Panc1 (cell line): ENCODE data around the gene MEA1. TPM values are rescaled to one million over a fixed set of nuclear protein-coding genes. Genes with fewer than 3 reads are reported as not detected.

ENCODE experiments used
- ATAC-seq: fragments of 200-7000 bp; cut with Tn5 transposase; 2 replicates; pipeline ENCODE4 v1.9.1; 2020; ENCODE audit warnings: mild to moderate bottlenecking, moderate library complexity
- BruUV-seq: library from RNA; stranded (reverse); fragments of 400-500 nt; replicated peaks from 2 replicates; lab custom pipeline; 2021; lab: Mats Ljungman, UMichigan
- CTCF ChIA-PET: fragments of 300-600 bp; sonication (Branson Sonifier 250); formaldehyde crosslinking; loops from one replicate; lab custom pipeline; 2022; ENCODE audit warnings: antibody characterized with exemption; lab: Charles Lee
- POLR2A ChIA-PET: fragments of 300-600 bp; sonication (Branson Sonifier 250); formaldehyde crosslinking; loops from one replicate; lab custom pipeline; 2022; ENCODE audit warnings: antibody characterized with exemption; lab: Charles Lee
- DNase-seq: peaks from one replicate; pipeline ENCODE4 v3.0.0-alpha.2; 2010; ENCODE audit warnings: low read depth, low spot score
- H3K27ac ChIP-seq: 2 replicates; pipeline ENCODE4 v1.5.1; 2011; ENCODE audit warnings: mild to moderate bottlenecking, low read length, inconsistent platforms
- H3K27me3 ChIP-seq: fragments of 200-500 bp; sonication (Bioruptor generic); 2 replicates; pipeline ENCODE4 v1.6.0; 2014; ENCODE audit warnings: low read length, inconsistent platforms; ENCODE audit not compliant: control insufficient read depth, insufficient read depth
- H3K36me3 ChIP-seq: fragments of 200-500 bp; sonication (Bioruptor generic); 2 replicates; pipeline ENCODE4 v1.5.1; 2014; ENCODE audit warnings: inconsistent platforms, mild to moderate bottlenecking, low read length, moderate library complexity; ENCODE audit not compliant: control insufficient read depth, insufficient read depth
- H3K4me1 ChIP-seq: 2 replicates; pipeline ENCODE4 v1.5.1; 2011; ENCODE audit warnings: inconsistent platforms, mild to moderate bottlenecking, low read length, moderate library complexity; ENCODE audit not compliant: control insufficient read depth, insufficient read depth
- H3K4me3 ChIP-seq, 2 experiments: 2 replicates each; pipeline ENCODE4 v1.5.1; 2011 to 2012; ENCODE audit warnings: low read depth in 2 of 2, low read length in 2 of 2, mild to moderate bottlenecking in 2 of 2, inconsistent platforms in 1 of 2, moderate library complexity in 1 of 2
- H3K9me3 ChIP-seq: fragments of 200-500 bp; sonication (Bioruptor generic); 2 replicates; pipeline ENCODE4 v1.5.1; 2014; ENCODE audit warnings: low read depth, mild to moderate bottlenecking, inconsistent platforms, low read length, moderate library complexity; ENCODE audit not compliant: control insufficient read depth, insufficient read depth
- CTCF ChIP-seq: fragments of 450-650 bp; IDR thresholded peaks from 2 replicates; pipeline ENCODE4 v1.5.1; 2017; ENCODE audit warnings: mild to moderate bottlenecking
- POLR2AphosphoS5 ChIP-seq: IDR thresholded peaks from 2 replicates; pipeline ENCODE4 v1.6.1; 2012; ENCODE audit warnings: mild to moderate bottlenecking, low read depth, low read length, moderate library complexity
- SIN3A ChIP-seq: IDR thresholded peaks from 2 replicates; pipeline ENCODE4 v1.6.1; 2012; ENCODE audit warnings: low read depth, mild to moderate bottlenecking, low read length, moderate library complexity, borderline replicate concordance; ENCODE audit not compliant: insufficient read depth
- TCF7L2 ChIP-seq: IDR thresholded peaks from 2 replicates; pipeline ENCODE4 v1.6.1; 2011; ENCODE audit warnings: mild to moderate bottlenecking, low read depth, low read length, inconsistent platforms
- in situ Hi-C: cut with HindIII; loops from 2 replicates; pipeline ENCODE4 v1.10.0; 2016; ENCODE audit warnings: low sequenced_read_pairs, low pct_unique_long_range_greater_than_20kb
- intact Hi-C: fragments of 100-400 bp; cut with micrococcal nuclease; formaldehyde crosslinking; loops from one replicate; pipeline ENCODE4 v1.10.0; 2022; ENCODE audit not compliant: unreplicated experiment
- total RNA-seq: library from RNA; stranded (reverse); gene quantifications from one replicate; pipeline ENCODE4 v1.2.1, GENCODE V29; 2021; ENCODE audit not compliant: unreplicated experiment
- TF ChIP-seq, protein P1 (sequence below), 2 experiments: IDR thresholded peaks; 2 replicates each; pipeline ENCODE4 v1.6.1; 2011 to 2012; ENCODE audit warnings: low read depth in 2 of 2, control low read depth in 1 of 2, low read length in 1 of 2, mild to moderate bottlenecking in 1 of 2, moderate library complexity in 1 of 2; ENCODE audit not compliant: insufficient read depth in 1 of 2

The MEA1 gene
- total RNA-seq, 1 experiment from 2014 or later: 111 TPM

DNA sequence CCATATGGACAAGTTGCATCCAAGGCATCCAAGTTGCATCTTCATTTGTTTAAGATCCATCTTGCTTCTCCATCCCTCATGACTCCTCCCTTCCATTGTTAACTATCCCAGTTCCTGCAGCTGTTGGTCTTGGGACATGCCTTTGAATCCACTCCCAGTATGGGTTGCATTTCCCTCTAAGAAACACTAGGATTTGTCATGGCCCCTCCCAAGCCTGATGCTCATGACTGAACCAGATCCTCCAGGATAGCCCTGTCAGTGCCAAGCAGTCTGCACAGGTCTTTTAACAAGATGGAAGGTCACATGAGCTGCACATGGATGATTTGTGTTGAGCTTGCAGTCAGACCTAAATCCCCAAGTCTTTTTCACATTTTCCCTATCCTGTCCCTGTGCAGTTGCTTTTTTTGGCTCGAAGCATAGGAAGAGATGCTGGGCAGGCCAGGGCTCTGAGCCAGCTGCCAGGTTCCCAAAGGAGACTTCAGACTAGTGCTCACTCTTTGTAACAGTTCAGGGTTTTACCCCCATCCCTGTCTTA is 25.2 kb downstream of the MEA1 start:
- DNase-seq: no peak
- CTCF ChIA-PET: no interaction called here
- POLR2A ChIA-PET: interaction anchor here (1.1 kb wide), 1 partner anchor 25 kb away, joined by 3 read pairs; the partner anchor contains the start of gene MEA1
- Histone ChIP-seq H3K4me1 (peaks cover 6% of the 10 kb centered on the region; the same call in 1 of the 2 replicates), H3K27ac (no peak overlapping the region), H3K9me3 (no peaks in the 10 kb centered on the region), H3K4me3 (no peak overlapping the region), H3K27me3 (no peaks in the 10 kb centered on the region), H3K36me3 (peaks cover 3% of the 10 kb centered on the region)
- no peak for ATAC-seq
- BruUV-seq: no TSS peak
- in situ Hi-C loops (no loop called here), intact Hi-C loops (no loop called here)
- TF ChIP-seq POLR2AphosphoS5 (no peak), SIN3A (no peak), TCF7L2 (no peak), CTCF (no peak)
- TF ChIP-seq, protein P1, sequence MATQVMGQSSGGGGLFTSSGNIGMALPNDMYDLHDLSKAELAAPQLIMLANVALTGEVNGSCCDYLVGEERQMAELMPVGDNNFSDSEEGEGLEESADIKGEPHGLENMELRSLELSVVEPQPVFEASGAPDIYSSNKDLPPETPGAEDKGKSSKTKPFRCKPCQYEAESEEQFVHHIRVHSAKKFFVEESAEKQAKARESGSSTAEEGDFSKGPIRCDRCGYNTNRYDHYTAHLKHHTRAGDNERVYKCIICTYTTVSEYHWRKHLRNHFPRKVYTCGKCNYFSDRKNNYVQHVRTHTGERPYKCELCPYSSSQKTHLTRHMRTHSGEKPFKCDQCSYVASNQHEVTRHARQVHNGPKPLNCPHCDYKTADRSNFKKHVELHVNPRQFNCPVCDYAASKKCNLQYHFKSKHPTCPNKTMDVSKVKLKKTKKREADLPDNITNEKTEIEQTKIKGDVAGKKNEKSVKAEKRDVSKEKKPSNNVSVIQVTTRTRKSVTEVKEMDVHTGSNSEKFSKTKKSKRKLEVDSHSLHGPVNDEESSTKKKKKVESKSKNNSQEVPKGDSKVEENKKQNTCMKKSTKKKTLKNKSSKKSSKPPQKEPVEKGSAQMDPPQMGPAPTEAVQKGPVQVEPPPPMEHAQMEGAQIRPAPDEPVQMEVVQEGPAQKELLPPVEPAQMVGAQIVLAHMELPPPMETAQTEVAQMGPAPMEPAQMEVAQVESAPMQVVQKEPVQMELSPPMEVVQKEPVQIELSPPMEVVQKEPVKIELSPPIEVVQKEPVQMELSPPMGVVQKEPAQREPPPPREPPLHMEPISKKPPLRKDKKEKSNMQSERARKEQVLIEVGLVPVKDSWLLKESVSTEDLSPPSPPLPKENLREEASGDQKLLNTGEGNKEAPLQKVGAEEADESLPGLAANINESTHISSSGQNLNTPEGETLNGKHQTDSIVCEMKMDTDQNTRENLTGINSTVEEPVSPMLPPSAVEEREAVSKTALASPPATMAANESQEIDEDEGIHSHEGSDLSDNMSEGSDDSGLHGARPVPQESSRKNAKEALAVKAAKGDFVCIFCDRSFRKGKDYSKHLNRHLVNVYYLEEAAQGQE (IDR thresholded peaks at IDR 0.05; ENCODE audit: insufficient read depth in 1 of 2, low read depth in 2 of 2, low read length in 1 of 2): no peak

DNA sequence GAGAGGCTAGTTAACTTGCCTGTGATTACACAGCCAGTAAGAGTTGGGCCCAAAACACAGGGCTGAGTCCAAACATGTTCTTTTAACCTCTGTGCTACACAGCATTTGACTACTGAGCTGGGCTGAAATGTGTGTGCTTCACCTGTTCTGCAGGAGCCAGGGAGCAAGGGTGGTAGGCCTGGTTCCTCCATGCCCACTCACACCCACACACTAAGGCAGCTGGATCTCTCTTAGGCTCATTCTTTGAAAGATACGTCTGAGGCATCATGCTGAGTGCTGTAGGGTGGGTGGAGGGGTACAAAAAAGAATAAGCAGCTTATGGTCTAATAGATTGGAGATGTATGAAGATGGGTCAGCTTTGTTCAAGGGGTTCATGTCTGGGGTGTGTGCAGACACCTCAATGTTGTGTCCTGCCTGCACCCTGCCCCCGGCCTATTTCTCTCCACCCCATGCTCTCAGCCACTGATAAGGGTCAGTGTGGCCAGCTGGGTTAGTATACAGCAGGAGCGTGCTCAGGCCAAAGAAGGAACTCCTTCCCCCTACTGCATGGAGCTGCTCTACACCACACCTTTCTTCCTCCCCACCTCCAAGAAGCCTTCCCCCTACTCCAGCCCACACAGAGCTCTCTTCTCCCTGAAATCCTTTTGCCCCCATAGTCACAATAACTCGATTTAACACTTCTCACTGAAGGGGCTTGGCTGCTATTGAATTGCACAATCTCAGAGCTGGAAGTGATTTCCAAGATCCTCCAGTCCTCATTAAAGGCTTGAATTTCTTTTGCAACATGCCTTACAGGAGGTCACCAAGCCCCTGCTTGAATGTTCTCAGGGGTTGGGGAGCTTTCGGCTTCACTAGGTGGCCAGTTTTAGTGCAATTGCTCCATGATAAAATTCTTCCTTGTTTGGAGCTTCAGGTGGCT is 26.0 kb downstream of the MEA1 start:
- no peak for DNase-seq
- H3K27ac ChIP-seq: no peak overlapping the region
- H3K27me3 ChIP-seq: no peaks in the 10 kb centered on the region
- H3K36me3 ChIP-seq: peaks cover 3% of the 10 kb centered on the region
- intact Hi-C loops: no loop called here
- no peaks in the 10 kb centered on the region for H3K9me3 ChIP-seq
- H3K4me1 ChIP-seq: peaks cover 6% of the 10 kb centered on the region; the same call in 1 of the 2 replicates
- in situ Hi-C loops: no loop called here
- BruUV-seq: no TSS peak
- ATAC-seq: no peak
- ChIA-PET POLR2A (interaction anchor here (0.6 to 1.1 kb wide), 3 partner anchors 10 to 25 kb away, joined by 3 to 19 read pairs (median 3); partner anchors contain the start of gene MEA1), CTCF (no interaction called here)
- H3K4me3 ChIP-seq: no peak overlapping the region
- TF ChIP-seq CTCF: no peak
- TF ChIP-seq, protein P1 (IDR thresholded peaks at IDR 0.05; ENCODE audit: insufficient read depth in 1 of 2, low read depth in 2 of 2, low read length in 1 of 2): no peak
- TF ChIP-seq TCF7L2: no peak
- TF ChIP-seq SIN3A: no peak
- TF ChIP-seq POLR2AphosphoS5: no peak
